SK-N-MC (cell line): ENCODE measurements around the gene OPA3.

Source experiments
- EZH2 ChIP-seq: fragments of 200-600 bp; sonication (generic); IDR thresholded peaks from one replicate; pipeline ENCODE4 v1.6.1; 2017; ENCODE audit warnings: antibody characterized with exemption
- POLR2AphosphoS5 ChIP-seq: IDR thresholded peaks from 2 replicates; pipeline ENCODE4 v1.6.1; 2012; ENCODE audit warnings: mild to moderate bottlenecking, low read depth, low read length, borderline replicate concordance

GRCh38 chr19:45623984-45624383 is 39.4 kb upstream of the OPA3 start:
- TF ChIP-seq EZH2 = no peak
- TF ChIP-seq POLR2AphosphoS5 = no peak
